Measurements from ENCODE around the gene CCDC6. TPM values are rescaled to one million over a fixed set of nuclear protein-coding genes. Genes with fewer than 3 reads are reported as not detected.
A peak's percentile ranks its signal among the peaks of the same experiment; 100 is the strongest.
"Not testable (repeated sequence)": the region's sequence is repeated elsewhere in the genome, so short reads cannot be mapped to it uniquely, and the experiment has no call there.

Gene CCDC6
- 61.5 and 63.1 TPM in 2 replicates for total RNA-seq

DNA sequence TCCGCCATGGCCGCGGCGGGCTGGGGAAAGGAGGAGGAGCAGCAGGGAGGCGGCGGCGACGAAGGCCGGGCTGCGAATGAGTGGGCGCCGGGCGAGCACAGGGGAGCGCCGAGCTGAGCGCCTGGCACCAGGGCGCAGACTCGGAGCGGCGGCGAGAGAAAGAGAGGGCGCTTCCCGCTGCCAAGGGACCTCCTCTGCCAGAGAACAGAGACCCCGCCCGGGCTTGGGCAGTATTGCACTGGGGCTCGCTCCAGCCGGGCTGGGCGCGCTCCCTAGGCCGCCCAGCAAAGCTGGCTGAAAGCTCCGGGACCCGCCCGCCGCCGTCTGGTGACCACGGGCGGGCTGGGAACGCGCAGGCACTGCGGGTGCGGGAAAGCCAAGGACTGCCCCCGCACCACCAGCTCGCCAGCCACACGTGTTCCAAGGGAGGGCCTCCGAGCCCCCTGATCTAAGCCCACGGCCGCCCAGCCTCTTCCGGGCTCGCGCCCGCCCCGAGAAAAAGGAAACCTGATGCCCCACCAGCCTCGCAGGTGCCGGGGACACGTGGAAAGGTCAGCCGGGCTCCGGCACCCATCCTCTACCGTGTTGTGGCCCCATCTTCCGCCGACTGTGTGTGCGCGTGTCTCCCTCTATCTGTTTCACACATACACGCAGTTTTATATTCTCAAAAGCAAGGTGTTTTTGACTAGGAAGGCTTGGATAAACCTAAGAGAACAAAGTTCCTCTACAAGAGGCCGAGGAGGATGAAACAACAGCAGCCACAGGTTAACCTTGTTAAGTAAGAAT lies at the start of gene CCDC6:
TSS of gene CCDC6 (minus strand) at position 140 of the 786 bp plus-strand sequence. CDS start at position 8, 132 bp downstream.
- peak within 1 kb of the TSS; percentile 94 for H3K27ac Mint-ChIP-seq
- intact Hi-C loops (cut with micrococcal nuclease): loop anchor here (1.0 to 10.0 kb wide), 8 partner anchors 19 to 1642 kb away; partner anchors contain the start of genes CISD1, IPMK and SLC16A9
- no peaks in the 10 kb centered on the region for H3K9me3 Mint-ChIP-seq
- DNase-seq (ENCODE audit: low spot score): peak; percentile 86
- H3K27me3 Mint-ChIP-seq (ENCODE audit: low read depth): no peaks in the 10 kb centered on the region
- peaks cover 33% of the 10 kb centered on the region for H3K36me3 Mint-ChIP-seq (ENCODE audit: low read depth)
- H3K4me3 Mint-ChIP-seq (ENCODE audit: low read depth): peak within 1 kb of the TSS; percentile 94
- H3K4me1 Mint-ChIP-seq (ENCODE audit: low read depth): peaks cover 51% of the 10 kb centered on the region

DNA sequence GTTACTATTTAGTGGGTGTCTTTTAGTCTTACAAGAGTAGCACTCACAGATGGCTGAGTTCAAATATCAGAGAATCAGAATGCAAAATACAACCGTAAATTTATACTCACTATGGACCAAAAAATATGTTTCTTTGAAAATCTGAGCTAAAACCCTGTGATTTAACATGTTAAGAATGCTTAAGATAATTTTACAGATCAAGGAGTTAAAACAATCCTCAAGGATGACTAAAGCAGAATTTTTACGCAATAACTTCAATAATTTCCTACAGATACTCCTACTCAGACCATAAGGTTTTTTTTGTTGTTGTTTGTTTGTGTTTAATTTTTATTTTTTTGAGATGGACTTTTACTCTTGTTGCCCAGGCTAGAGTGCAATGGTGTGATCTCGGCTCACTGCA lies 47.9 kb upstream of the CCDC6 start:
- Mint-ChIP-seq H3K36me3 (ENCODE audit: low read depth) (no peaks in the 10 kb centered on the region), H3K27me3 (ENCODE audit: low read depth) (peaks cover 3% of the 10 kb centered on the region), H3K27ac (no peak overlapping the region), H3K9me3 (no peaks in the 10 kb centered on the region), H3K4me1 (ENCODE audit: low read depth) (peaks cover 6% of the 10 kb centered on the region), H3K4me3 (ENCODE audit: low read depth) (no peak overlapping the region)
- no peak for DNase-seq (ENCODE audit: low spot score)
- intact Hi-C loops (cut with micrococcal nuclease): no loop called here

DNA sequence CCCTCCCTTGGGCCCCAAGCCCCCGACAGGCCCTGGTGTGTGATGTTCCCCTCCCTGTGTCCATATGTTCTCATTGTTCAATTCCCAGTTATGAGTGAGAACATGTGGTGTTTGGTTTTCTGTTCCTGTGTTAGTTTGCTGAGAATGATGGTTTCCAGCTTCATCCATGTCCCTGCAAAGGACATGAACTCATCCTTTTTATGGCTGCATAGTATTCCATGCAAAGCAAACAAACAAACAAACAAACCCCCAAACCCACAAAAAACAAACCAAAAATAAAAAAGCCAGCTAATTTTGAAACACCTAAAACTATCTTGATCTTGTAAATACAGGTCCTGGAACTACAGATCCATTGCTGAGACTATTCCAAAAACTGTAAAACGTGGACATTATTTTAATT lies 47.4 kb upstream of the CCDC6 start:
- DNase-seq (ENCODE audit: low spot score); H3K9me3 Mint-ChIP-seq; H3K4me1 Mint-ChIP-seq (ENCODE audit: low read depth); intact Hi-C loops (cut with micrococcal nuclease); H3K36me3 Mint-ChIP-seq (ENCODE audit: low read depth); H3K27me3 Mint-ChIP-seq (ENCODE audit: low read depth); H3K4me3 Mint-ChIP-seq (ENCODE audit: low read depth); H3K27ac Mint-ChIP-seq: not testable (repeated sequence)

DNA sequence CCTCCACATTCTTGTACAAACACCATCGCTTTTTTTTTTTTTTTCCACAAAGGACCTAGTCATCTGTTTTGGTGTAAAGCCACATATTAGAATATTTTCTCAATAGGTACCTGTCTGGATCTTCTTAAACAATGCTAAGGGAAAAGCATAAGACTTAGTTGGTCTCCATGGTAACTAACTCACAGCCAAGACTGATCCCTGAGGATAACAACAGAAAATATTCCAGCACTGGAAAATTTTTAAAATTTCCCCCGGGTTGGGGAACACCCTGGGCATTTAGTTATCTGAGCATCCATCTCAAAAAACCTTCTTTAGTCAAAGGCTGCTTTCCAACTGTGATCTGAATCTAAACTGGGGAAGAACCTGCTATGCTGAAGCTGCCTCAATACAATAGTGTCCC lies 43.7 kb upstream of the CCDC6 start:
- no peaks in the 10 kb centered on the region for H3K9me3 Mint-ChIP-seq
- no peaks in the 10 kb centered on the region for H3K36me3 Mint-ChIP-seq (ENCODE audit: low read depth)
- intact Hi-C loops (cut with micrococcal nuclease): no loop called here
- H3K4me3 Mint-ChIP-seq (ENCODE audit: low read depth): no peak overlapping the region
- no peak for DNase-seq (ENCODE audit: low spot score)
- H3K27me3 Mint-ChIP-seq (ENCODE audit: low read depth): peaks cover 2% of the 10 kb centered on the region
- no peaks in the 10 kb centered on the region for H3K4me1 Mint-ChIP-seq (ENCODE audit: low read depth)
- H3K27ac Mint-ChIP-seq: no peak overlapping the region

DNA sequence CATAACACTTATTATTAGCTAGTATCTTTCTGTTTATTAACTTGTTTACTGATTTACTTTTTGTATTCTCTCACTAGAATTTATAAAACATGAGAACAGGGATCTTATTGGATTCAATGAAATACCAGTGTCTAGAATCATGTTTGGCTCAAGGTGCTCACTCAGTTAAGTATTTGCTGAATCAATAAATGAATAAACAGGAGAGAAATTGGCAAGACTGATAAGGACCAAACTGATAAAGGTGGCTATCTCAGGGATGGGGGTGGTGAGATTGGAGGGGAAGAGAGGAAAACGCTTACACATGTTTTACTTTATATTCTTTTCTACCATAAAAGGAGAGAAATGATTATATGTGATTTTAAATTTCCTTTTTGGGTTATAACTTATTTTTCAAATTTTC lies 43.3 kb upstream of the CCDC6 start:
- no peaks in the 10 kb centered on the region for H3K4me1 Mint-ChIP-seq (ENCODE audit: low read depth)
- H3K36me3 Mint-ChIP-seq (ENCODE audit: low read depth): no peaks in the 10 kb centered on the region
- intact Hi-C loops (cut with micrococcal nuclease): no loop called here

DNA sequence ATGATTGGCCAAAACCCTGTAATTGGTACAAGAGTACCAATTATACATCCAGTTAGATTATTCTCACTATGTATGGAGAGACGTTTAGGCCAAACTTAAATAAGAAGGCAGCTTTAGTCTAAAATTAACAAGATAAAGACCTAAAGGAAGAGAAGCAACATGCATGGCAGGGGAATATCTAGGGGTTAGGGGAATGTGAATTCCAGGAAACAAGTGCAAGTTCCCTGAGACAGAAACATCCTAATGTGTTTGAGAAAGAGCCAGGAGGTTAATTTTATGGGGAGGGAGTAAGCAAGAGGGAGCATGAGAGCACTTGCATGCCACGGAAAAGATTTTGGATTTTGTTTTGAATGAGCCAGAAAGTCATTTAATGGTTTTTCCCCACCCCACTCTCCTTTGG lies 39.6 kb upstream of the CCDC6 start:
- Mint-ChIP-seq H3K36me3 (ENCODE audit: low read depth) (no peaks in the 10 kb centered on the region), H3K27ac (no peak overlapping the region), H3K4me3 (ENCODE audit: low read depth) (no peak overlapping the region), H3K27me3 (ENCODE audit: low read depth) (peaks cover 2% of the 10 kb centered on the region), H3K9me3 (no peaks in the 10 kb centered on the region), H3K4me1 (ENCODE audit: low read depth) (no peaks in the 10 kb centered on the region)
- no peak for DNase-seq (ENCODE audit: low spot score)
- intact Hi-C loops (cut with micrococcal nuclease): no loop called here

More for the DNA sequence above, 43.3 kb upstream of the CCDC6 start:
- Mint-ChIP-seq H3K27ac (no peak overlapping the region), H3K27me3 (ENCODE audit: low read depth) (peaks cover 2% of the 10 kb centered on the region), H3K4me3 (ENCODE audit: low read depth) (no peak overlapping the region), H3K9me3 (no peaks in the 10 kb centered on the region)
- no peak for DNase-seq (ENCODE audit: low spot score)

DNA sequence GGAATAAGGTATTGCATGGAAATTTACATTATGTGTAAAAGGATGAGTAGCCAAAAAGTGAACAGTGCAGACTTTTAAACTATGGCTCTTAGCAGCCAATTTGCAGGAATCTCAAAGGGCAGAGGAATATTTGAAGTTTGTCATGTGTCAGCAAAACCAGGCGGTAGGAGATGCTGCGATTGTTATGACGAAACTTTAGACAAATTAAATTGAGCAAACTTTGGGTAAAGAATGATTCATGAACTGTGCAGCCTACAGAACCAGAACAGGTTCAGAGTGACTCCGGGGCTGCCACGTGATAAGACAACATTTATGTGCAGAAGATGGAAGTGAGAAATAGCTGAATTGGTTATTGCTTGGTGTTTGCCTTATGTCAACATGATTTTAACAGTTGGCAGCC lies 39.2 kb upstream of the CCDC6 start:
- Mint-ChIP-seq H3K4me3 (ENCODE audit: low read depth) (no peak overlapping the region), H3K4me1 (ENCODE audit: low read depth) (no peaks in the 10 kb centered on the region), H3K36me3 (ENCODE audit: low read depth) (no peaks in the 10 kb centered on the region), H3K9me3 (no peaks in the 10 kb centered on the region), H3K27ac (no peak overlapping the region), H3K27me3 (ENCODE audit: low read depth) (peaks cover 2% of the 10 kb centered on the region)
- no peak for DNase-seq (ENCODE audit: low spot score)
- intact Hi-C loops (cut with micrococcal nuclease): no loop called here

DNA sequence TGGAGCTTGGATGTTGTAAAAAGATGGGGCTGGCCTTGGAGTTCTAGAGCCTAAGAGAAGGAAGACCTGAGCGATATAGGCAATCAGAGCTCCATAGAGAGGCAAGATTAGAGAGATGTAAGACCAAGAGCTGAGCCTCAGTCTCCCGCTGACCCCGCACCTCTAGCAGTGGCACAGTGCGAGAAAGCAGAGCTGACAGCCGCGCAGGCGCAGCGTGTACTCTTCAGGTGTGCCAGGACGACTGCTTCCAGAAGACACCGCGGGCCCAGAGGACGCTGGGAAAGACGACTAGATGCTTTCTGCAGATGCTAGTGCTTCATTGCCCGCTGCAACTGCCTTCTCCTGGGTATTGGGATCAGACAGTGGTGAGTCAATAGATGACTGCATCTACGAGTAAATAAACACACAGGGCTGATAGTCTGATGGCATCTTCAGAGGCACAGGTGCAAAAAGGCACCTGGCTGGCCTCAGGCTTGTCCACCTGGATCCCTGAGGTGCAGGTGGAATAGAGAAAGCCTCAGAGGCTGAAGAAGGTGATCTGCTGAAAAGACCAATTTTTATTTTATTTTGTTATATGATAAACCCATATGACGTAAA lies 38.1 kb upstream of the CCDC6 start:
- no peaks in the 10 kb centered on the region for H3K36me3 Mint-ChIP-seq (ENCODE audit: low read depth)
- H3K27ac Mint-ChIP-seq: no peak overlapping the region
- no peak for DNase-seq (ENCODE audit: low spot score)
- no peaks in the 10 kb centered on the region for H3K9me3 Mint-ChIP-seq
- H3K4me1 Mint-ChIP-seq (ENCODE audit: low read depth): no peaks in the 10 kb centered on the region
- H3K27me3 Mint-ChIP-seq (ENCODE audit: low read depth): peaks cover 2% of the 10 kb centered on the region
- H3K4me3 Mint-ChIP-seq (ENCODE audit: low read depth): no peak overlapping the region
- intact Hi-C loops (cut with micrococcal nuclease): no loop called here

DNA sequence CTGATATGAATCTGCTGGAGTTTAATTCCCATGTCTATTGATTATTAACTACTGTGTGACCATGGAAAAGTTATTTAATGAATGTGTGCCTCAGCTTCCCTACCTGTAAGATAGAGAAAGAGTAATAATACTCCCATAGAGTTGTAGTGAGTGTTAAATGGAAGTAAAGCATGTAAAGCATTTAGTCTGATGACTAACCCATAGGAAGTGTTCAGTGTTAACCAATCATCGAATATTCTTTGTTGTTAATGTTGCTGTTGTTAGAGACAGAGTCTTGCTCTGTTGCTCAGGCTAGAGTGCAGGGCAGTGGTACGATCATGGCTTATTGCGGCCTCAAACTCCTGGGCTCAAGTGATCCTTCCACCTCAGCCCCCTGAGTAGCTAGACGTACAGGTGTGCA lies 36.2 kb upstream of the CCDC6 start:
- no peaks in the 10 kb centered on the region for H3K4me1 Mint-ChIP-seq (ENCODE audit: low read depth)
- no peak overlapping the region for H3K27ac Mint-ChIP-seq

DNA sequence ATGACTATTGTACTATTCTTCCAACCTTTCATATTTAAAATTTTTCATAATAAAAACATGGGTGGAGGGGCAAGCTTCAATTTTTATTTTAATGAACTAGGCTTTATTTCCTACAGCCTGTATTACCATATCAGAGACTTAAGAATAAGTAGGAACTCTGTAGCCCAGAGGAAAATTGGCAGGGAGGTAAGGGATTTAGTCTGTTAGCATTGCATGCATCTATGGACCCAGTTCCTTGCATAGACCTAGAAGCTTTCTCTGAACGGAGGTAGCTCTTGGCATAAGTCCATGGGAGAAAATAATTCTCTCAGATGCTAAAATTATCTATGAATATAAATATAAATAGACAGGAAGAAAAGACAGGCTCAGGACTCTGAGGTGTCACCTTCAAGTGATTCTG lies 31.4 kb upstream of the CCDC6 start:
- peaks cover 3% of the 10 kb centered on the region for H3K4me1 Mint-ChIP-seq (ENCODE audit: low read depth)
- H3K27me3 Mint-ChIP-seq (ENCODE audit: low read depth): peaks cover 11% of the 10 kb centered on the region
- intact Hi-C loops (cut with micrococcal nuclease): no loop called here
- DNase-seq (ENCODE audit: low spot score): no peak
- no peak overlapping the region for H3K4me3 Mint-ChIP-seq (ENCODE audit: low read depth)
- H3K36me3 Mint-ChIP-seq (ENCODE audit: low read depth): no peaks in the 10 kb centered on the region
- H3K9me3 Mint-ChIP-seq: no peaks in the 10 kb centered on the region
- H3K27ac Mint-ChIP-seq: no peak overlapping the region

More for the DNA sequence above, 36.2 kb upstream of the CCDC6 start:
- Mint-ChIP-seq H3K9me3 (no peaks in the 10 kb centered on the region), H3K36me3 (ENCODE audit: low read depth) (no peaks in the 10 kb centered on the region), H3K4me3 (ENCODE audit: low read depth) (no peak overlapping the region), H3K27me3 (ENCODE audit: low read depth) (peaks cover 4% of the 10 kb centered on the region)
- DNase-seq (ENCODE audit: low spot score): no peak
- intact Hi-C loops (cut with micrococcal nuclease): no loop called here

DNA sequence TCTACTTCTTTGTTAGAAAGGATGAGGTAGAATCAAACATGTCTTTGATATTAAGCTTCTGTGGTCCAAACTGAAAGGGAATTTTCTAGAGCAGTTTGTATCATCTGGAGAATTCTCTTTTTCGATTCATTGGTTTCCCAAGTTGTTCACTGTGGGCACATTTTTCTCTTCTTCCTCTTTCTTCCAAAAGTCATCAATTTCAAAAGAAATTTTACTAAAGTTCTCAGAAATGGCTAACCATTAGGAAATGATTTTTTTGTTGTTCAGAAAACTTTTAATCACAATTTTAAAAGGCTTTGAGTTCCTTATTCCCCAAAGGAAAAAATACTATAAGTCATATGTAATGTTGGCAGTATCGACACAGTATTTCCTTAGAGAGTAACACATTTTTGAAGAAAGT lies 28.3 kb upstream of the CCDC6 start:
- Mint-ChIP-seq H3K4me1 (ENCODE audit: low read depth) (peaks cover 3% of the 10 kb centered on the region), H3K4me3 (ENCODE audit: low read depth) (no peak overlapping the region), H3K36me3 (ENCODE audit: low read depth) (no peaks in the 10 kb centered on the region), H3K27me3 (ENCODE audit: low read depth) (peaks cover 11% of the 10 kb centered on the region), H3K9me3 (peaks cover 5% of the 10 kb centered on the region), H3K27ac (no peak overlapping the region)
- DNase-seq (ENCODE audit: low spot score): no peak
- intact Hi-C loops (cut with micrococcal nuclease): no loop called here

DNA sequence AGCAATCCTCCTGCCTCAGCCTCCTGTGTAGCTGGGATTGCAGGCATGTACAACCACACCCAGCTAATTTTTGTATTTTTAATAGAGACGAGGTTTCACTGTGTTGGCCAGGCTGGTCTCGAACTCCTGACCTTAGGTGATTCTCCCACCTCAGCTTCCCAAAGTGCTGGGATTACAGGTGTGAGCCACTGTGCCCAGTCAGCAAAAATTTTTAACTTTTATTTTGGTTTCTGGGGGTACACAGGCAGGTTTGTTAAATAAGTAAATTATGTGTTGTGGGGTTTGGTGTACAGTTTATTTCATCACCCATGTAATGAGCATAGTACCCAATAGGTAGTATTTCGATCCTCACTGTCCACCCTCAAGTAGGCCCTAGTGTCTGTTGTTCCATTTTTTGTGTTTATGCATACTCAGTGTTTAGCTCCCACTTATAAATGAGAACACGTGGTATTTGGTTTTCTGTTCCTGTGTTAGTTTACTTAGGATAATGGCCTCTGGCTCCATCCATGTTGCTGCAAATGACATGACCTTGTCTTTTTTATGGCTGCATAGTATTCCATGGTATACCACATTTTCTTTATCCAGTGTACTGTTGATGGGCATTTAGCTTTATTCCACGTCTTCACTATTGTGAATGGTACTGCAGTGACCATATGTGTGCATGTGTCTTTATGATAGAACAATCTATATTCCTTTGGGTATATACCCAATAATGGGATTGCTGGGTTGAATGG lies 24.6 kb upstream of the CCDC6 start:
- H3K4me1 Mint-ChIP-seq (ENCODE audit: low read depth); DNase-seq (ENCODE audit: low spot score); H3K27ac Mint-ChIP-seq; intact Hi-C loops (cut with micrococcal nuclease); H3K27me3 Mint-ChIP-seq (ENCODE audit: low read depth); H3K36me3 Mint-ChIP-seq (ENCODE audit: low read depth); H3K4me3 Mint-ChIP-seq (ENCODE audit: low read depth); H3K9me3 Mint-ChIP-seq: not testable (repeated sequence)

DNA sequence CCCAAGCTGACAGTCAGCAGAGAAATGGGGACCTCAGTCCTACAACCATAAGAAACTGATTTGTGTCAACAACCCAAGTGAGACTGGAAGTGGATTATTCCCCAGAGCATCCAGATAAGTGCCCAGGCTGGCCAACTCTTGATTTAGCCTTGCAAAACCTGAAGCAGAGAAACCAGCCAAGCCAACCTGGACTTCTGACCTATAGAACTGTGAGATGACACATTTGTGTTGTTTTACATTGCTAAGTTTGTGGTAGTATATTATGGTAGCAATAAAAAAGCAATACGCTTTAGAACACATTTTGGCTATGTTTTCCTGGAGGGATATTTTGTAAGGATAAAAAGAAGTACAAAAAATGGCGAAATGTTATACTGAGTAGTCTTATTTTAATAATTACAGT lies 19.7 kb upstream of the CCDC6 start:
- Mint-ChIP-seq H3K27ac (no peak overlapping the region), H3K36me3 (ENCODE audit: low read depth) (no peaks in the 10 kb centered on the region), H3K4me1 (ENCODE audit: low read depth) (no peaks in the 10 kb centered on the region), H3K4me3 (ENCODE audit: low read depth) (no peak overlapping the region), H3K27me3 (ENCODE audit: low read depth) (peaks cover 4% of the 10 kb centered on the region), H3K9me3 (peaks cover 21% of the 10 kb centered on the region)
- DNase-seq (ENCODE audit: low spot score): no peak
- intact Hi-C loops (cut with micrococcal nuclease): no loop called here
